Fibroblast of skin of left quadriceps (primary cell): ENCODE measurements around the gene ASH1L.
"Not testable (repeated sequence)": the region's sequence is repeated elsewhere in the genome, so short reads cannot be mapped to it uniquely, and the experiment has no call there.

Experiments used
- DNase-seq, 2 experiments: peaks; one replicate each; pipeline ENCODE4 v3.0.0-alpha.2; 2013; ENCODE audit warnings: low read depth in 2 of 2

The ASH1L gene

GRCh38 chr1:155442431-155442830 is 120.2 kb downstream of the ASH1L start:
- not testable (repeated sequence) for DNase-seq

DNA sequence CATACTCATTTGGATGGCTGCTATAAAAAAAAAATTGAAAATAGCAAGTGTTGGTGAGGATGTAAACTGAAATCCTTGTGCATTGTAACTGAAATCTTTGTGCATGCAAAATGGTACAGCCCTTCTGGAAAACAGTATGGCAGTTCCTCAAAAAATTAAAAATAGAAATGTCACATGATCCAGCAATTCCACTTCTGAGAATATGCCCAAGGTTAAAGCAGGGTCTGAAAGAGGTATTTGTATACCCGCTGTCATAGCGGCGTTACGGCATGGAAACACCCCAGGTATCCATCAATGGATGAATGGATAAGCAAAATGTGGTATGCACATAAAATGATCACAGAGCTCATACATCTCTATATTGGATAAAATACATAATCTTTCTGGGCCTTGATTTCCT is 125.2 kb downstream of the ASH1L start:
- DNase-seq: no peak

GRCh38 chr1:155433831-155434389 is 128.7 kb downstream of the ASH1L start:
- DNase-seq: not testable (repeated sequence)

- not testable (repeated sequence) for DNase-seq
These were observed 129.3 kb downstream of the ASH1L start for GRCh38 chr1:155433128-155433830.

- no peak for DNase-seq
These were observed 138.5 kb downstream of the ASH1L start for GRCh38 chr1:155424091-155424490.

DNA sequence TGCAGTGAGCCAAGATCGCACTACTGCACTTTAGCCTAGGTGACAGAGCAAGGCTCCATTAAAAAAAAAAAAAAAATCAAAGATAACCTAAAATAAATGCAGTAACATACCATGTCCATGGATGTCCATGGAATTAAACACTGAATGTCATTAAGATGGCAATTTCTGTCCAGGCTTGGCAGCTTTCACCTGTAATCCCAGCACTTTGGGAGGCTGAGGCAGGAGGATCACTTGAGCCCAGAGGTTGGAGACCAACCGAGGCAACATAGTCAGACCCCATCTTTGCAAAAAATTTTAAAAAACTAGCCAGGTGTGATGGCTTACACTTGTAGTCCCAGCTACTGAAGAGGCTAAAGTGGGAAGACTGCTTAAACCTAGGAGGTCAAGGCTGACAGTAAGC is 141.8 kb downstream of the ASH1L start:
- DNase-seq: no peak

DNA sequence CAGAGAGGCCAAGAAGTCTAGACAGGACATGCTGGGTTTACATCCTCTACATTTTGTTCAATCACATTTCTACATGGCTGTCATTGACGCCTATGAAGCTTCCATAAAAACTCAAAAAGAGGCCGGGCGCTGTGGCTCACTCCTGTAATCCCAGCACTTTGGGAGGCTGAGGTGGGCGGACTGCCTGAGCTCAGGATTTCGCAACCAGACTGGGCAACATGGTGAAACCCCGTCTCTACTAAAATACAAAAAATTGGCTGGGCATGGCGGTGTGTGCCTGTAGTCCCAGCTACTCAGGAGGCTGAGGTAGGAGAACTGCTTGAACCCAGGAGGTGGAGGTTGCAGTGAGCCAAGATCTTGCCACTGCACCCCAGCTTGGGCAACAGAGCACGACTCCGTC is 150.8 kb downstream of the ASH1L start:
- not testable (repeated sequence) for DNase-seq

- no peak for DNase-seq
These were observed 151.7 kb downstream of the ASH1L start for GRCh38 chr1:155410931-155411330.

DNA sequence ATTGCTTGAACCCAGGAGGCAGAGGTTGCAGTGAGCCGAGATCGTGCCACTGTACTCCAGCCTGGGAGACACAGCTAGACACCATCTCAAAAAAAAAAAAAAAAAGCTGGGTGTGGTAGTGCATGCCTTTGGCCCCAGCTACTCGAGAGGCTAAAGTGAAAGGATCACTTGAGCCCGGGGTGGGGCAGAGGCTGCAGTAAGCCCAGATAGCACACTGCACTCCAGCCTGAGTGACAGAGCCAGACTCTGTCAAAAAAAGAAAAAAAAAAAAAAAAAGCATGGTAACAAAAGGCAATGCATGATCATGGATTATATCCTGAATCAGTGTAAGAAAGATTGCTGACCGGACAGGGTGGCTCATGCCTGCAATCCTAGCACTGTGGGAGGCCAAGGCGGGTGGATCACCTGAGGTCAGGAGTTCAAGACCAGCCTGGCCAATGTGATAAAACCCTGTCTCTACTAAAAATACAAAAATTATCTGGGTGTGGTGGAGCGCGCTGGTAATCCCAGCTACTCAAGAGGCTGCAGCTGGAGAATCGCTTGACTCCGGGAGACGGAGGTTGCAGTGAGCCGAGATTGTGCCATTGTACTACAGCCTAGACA is 165.6 kb downstream of the ASH1L start:
- DNase-seq: no peak

- no peak for DNase-seq
These were observed 169.6 kb downstream of the ASH1L start for GRCh38 chr1:155392898-155393411.

DNA sequence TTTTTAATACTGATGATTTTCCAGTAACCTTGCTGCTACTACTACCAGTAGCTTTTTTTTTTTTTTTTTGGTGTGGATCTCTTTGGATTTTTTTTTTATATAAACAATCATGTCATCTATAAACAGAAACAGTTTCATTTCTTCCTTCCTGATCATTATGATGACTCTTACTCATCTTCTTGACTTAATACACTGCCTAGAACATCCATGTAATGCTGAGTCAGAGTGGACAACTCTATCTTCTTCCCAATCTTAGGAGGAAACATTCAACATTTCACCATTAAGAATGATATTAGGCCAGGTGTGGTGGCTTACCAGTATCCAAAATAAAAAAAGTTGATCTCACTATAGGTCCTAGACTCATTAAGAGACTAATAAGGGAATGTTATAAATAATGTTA is 172.8 kb downstream of the ASH1L start:
- DNase-seq: no peak

- DNase-seq: not testable (repeated sequence)
These were observed 176.8 kb downstream of the ASH1L start for GRCh38 chr1:155385836-155386235.

DNA sequence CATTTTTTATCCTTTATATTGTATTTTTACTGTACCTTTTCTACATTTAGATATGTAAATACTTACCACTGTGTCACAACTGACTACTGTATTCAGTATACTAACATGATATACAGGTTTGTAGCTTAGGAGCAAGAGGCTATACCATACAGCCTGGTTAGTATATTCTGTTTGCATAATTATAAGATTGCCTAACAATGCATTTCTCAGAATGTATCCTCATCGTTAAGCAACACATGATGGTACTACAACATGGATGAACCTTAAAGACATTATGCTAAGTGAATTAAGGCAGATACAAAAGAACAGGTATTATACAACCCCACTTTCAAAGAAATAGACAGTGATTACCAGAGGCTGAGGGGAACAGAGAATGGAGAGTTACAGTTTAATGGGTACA is 179.2 kb downstream of the ASH1L start:
- DNase-seq: no peak

- peak; percentile 22 to 39 for DNase-seq
These were observed 182.9 kb downstream of the ASH1L start for GRCh38 chr1:155379631-155380090.

GRCh38 chr1:155379180-155379579 is 183.4 kb downstream of the ASH1L start:
- DNase-seq: no peak

DNA sequence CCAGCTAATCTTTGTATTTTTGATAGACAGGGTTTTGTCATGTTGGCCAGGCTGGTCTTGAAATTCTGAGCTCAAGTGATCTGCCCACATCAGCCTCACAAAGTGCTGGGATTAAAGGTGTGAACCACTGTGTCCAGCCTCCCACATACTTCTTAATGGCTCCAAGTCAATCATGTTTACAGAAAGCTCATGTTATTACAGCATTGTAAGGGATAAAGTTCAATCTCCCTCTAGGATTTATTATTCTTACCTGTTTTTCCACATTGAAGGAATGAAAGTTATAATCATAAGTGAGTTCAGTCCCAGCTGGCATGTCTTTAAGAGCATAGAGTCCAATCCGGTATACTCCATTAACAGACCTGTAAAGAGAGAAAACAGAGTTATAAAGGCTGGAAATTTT is 202.6 kb downstream of the ASH1L start:
- no peak for DNase-seq

GRCh38 chr1:155352631-155353030 is 210.0 kb downstream of the ASH1L start:
- no peak for DNase-seq

- no peak for DNase-seq
These were observed 219.8 kb downstream of the ASH1L start for GRCh38 chr1:155342842-155343241.

DNA sequence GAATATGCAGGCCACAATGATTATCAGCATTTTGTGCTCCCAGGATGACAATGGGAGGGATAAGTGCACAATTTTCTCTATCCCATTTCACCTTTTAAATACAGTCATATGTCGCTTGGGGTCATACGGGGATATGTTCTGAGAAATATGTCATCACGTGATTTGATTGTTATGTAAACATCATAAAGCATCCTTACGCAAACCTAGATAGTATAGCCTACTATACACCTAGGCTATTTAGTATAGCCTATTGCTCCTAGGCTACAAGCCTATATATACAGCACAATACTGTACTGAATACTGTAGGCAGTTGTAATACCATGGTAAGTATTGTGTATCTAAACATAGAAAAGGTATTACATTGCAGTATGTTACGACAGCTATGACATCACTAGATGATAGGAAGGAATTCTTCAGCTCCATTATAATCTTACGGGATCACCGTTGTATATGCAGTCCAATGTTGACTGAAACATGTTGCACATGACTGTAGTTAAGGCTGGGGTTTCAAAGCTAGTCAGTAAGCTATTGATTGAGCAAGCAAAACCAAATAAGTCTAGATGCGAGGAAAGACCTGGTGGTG is 223.0 kb downstream of the ASH1L start:
- DNase-seq: no peak

GRCh38 chr1:155334962-155335361 is 227.6 kb downstream of the ASH1L start:
- no peak for DNase-seq

GRCh38 chr1:155329980-155330598 is 232.5 kb downstream of the ASH1L start:
- no peak for DNase-seq

DNA sequence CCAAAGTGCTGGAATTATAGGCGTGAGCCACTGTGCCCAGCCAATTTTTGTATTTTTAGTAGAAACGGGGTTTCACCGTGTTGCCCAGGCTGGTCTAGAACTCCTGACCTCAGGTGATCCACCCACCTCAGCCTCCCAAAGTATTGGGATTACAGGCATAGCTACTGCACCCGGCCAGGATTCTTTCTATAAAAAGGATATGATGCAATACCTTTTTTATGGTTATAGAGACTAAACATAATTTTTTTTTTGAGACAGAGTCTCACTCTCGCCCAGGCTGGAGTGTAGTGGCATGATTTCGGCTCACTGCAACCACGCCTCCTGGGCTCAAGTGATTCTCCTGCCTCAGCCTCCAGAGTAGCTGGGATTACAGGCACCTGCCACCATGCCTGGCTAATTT is 233.7 kb downstream of the ASH1L start:
- not testable (repeated sequence) for DNase-seq
